ENCODE data around the gene LRRC37A3.
"Not testable (repeated sequence)": the region's sequence is repeated elsewhere in the genome, so short reads cannot be mapped to it uniquely, and the experiment has no call there.

GRCh38 chr17:64874210-64874609 lies 45.1 kb downstream of the LRRC37A3 start:
- TF ChIP-seq CTCF, POLR2A, EP300, POLR2AphosphoS5 (IDR thresholded peaks at IDR 0.05): not testable (repeated sequence)

Data from suprapubic skin (tissue), 4 donors.